ENCODE measurements around the gene GPX6.
A peak's percentile ranks its signal among the peaks of the same experiment; 100 is the strongest.

Gene GPX6

DNA sequence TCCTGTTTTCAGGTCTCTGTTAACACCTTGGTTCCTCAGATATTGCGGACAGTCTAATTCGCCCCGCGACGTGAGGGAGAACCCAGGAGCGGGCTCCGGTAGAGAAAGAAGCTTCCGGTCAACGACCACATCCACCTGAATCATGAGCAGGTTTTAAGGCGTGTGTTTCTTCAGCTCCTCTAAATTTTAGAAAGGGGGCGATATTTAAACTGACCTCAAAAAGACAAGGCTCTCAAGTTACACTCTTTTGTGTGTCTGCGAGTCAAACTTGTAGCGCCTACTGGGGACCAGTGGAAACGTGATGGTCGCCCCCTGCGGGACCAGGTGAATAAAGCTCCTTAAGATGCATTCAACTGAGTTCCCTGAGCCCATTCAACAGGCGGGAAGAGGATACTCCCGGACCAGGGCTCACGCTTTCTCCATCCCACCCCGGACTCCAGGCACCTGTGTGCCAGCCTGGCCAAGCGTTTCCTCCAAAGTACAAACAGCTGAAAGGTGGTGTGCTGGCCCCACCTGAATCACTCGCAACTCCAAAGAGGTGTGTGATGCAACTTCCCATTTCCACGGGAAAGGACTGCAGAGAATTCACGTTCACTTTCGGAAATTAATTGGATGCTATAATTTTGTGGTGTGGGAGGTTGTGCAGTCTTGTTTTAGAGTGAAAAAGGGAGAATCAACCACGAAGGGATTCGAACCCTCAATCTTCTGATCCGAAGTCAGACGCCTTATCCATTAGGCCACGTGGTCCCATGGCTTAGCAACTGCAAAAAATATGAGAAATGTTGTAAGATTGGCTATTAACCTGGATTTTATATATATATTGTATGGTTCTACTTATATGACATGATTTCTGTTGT lies 27.1 kb upstream of the GPX6 start:
- Histone ChIP-seq H3K36me3 (ENCODE audit: control insufficient read depth in 2 of 2, insufficient read depth in 1 of 2, low read length in 2 of 2) (no peaks in the 10 kb centered on the region), H3K4me3 (ENCODE audit: low read depth, low read length) (peak overlapping the region; percentile 54), H3K27ac (ENCODE audit: extremely low read depth, low read depth, low read length) (peak overlapping the region; percentile 53), H3K9me3 (ENCODE audit: control insufficient read depth, insufficient read depth, low read depth, low read length) (no peaks in the 10 kb centered on the region), H3K4me1 (ENCODE audit: control insufficient read depth, insufficient read depth, low read length) (no peaks in the 10 kb centered on the region)
- ChIA-PET CTCF (interaction anchor here (0.6 to 2.8 kb wide), 43 partner anchors 9 to 450 kb away, joined by 3 to 25 read pairs (median 4); partner anchors contain the start of gene GPX6), POLR2A (interaction anchor here (0.6 to 1.7 kb wide), 9 partner anchors 40 to 735 kb away, joined by 3 to 16 read pairs (median 4); partner anchors contain the start of genes ZSCAN23 and ZSCAN31)
- TF ChIP-seq ZBTB7A (tag by site-specific recombination; IDR thresholded peaks at IDR 0.05; ENCODE audit: low read depth) (no peak; the same call in 1 of the 2 replicates), IKZF3 (tag by site-specific recombination; IDR thresholded peaks at IDR 0.05) (peak; percentile 97), ZNF530 (tag by site-specific recombination; IDR thresholded peaks at IDR 0.05; ENCODE audit: low read depth) (no peak), SETDB1 (IDR thresholded peaks at IDR 0.05; ENCODE audit: insufficient read length, low read length) (no peak), ZNF837 (tag by site-specific recombination; IDR thresholded peaks at IDR 0.05) (no peak), ZNF660 (tag by site-specific recombination; IDR thresholded peaks at IDR 0.05) (peak; percentile 98), ZNF184 (tag by site-specific recombination; IDR thresholded peaks at IDR 0.05) (peak; percentile 44), ZNF585B (tag by site-specific recombination; IDR thresholded peaks at IDR 0.05) (no peak), MYNN (tag by site-specific recombination; IDR thresholded peaks at IDR 0.05; ENCODE audit: borderline replicate concordance) (no peak), SP3 (tag by site-specific recombination; IDR thresholded peaks at IDR 0.05) (peak; percentile 54; the same call in 1 of the 2 replicates), ZNF404 (tag by site-specific recombination; IDR thresholded peaks at IDR 0.05) (no peak), ZNF394 (tag by site-specific recombination; IDR thresholded peaks at IDR 0.05; ENCODE audit: borderline replicate concordance) (peak; percentile 89), ZNF112 (tag by site-specific recombination; IDR thresholded peaks at IDR 0.05) (no peak)
- TF ChIP-seq, protein P1, sequence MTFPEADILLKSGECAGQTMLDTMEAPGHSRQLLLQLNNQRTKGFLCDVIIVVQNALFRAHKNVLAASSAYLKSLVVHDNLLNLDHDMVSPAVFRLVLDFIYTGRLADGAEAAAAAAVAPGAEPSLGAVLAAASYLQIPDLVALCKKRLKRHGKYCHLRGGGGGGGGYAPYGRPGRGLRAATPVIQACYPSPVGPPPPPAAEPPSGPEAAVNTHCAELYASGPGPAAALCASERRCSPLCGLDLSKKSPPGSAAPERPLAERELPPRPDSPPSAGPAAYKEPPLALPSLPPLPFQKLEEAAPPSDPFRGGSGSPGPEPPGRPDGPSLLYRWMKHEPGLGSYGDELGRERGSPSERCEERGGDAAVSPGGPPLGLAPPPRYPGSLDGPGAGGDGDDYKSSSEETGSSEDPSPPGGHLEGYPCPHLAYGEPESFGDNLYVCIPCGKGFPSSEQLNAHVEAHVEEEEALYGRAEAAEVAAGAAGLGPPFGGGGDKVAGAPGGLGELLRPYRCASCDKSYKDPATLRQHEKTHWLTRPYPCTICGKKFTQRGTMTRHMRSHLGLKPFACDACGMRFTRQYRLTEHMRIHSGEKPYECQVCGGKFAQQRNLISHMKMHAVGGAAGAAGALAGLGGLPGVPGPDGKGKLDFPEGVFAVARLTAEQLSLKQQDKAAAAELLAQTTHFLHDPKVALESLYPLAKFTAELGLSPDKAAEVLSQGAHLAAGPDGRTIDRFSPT (tag by site-specific recombination; IDR thresholded peaks at IDR 0.05): peak; percentile 96
- TF ChIP-seq, protein P2, sequence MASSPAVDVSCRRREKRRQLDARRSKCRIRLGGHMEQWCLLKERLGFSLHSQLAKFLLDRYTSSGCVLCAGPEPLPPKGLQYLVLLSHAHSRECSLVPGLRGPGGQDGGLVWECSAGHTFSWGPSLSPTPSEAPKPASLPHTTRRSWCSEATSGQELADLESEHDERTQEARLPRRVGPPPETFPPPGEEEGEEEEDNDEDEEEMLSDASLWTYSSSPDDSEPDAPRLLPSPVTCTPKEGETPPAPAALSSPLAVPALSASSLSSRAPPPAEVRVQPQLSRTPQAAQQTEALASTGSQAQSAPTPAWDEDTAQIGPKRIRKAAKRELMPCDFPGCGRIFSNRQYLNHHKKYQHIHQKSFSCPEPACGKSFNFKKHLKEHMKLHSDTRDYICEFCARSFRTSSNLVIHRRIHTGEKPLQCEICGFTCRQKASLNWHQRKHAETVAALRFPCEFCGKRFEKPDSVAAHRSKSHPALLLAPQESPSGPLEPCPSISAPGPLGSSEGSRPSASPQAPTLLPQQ (tag by site-specific recombination; IDR thresholded peaks at IDR 0.05): peak; percentile 99
- TF ChIP-seq, protein P3, sequence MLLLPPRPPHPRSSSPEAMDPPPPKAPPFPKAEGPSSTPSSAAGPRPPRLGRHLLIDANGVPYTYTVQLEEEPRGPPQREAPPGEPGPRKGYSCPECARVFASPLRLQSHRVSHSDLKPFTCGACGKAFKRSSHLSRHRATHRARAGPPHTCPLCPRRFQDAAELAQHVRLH (tag by site-specific recombination; IDR thresholded peaks at IDR 0.05): peak; percentile 90
- TF ChIP-seq, protein P4, sequence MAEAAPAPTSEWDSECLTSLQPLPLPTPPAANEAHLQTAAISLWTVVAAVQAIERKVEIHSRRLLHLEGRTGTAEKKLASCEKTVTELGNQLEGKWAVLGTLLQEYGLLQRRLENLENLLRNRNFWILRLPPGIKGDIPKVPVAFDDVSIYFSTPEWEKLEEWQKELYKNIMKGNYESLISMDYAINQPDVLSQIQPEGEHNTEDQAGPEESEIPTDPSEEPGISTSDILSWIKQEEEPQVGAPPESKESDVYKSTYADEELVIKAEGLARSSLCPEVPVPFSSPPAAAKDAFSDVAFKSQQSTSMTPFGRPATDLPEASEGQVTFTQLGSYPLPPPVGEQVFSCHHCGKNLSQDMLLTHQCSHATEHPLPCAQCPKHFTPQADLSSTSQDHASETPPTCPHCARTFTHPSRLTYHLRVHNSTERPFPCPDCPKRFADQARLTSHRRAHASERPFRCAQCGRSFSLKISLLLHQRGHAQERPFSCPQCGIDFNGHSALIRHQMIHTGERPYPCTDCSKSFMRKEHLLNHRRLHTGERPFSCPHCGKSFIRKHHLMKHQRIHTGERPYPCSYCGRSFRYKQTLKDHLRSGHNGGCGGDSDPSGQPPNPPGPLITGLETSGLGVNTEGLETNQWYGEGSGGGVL (tag by site-specific recombination; IDR thresholded peaks at IDR 0.05): 0 out of 2 replicates have a peak, but pooled peaks have one; percentile 48
- TF ChIP-seq, protein P5, sequence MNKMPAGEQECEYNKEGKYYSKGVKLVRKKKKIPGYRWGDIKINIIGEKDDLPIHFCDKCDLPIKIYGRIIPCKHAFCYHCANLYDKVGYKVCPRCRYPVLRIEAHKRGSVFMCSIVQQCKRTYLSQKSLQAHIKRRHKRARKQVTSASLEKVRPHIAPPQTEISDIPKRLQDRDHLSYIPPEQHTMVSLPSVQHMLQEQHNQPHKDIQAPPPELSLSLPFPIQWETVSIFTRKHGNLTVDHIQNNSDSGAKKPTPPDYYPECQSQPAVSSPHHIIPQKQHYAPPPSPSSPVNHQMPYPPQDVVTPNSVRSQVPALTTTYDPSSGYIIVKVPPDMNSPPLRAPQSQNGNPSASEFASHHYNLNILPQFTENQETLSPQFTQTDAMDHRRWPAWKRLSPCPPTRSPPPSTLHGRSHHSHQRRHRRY (tag by site-specific recombination; IDR thresholded peaks at IDR 0.05): no peak
- TF ChIP-seq, protein P6, sequence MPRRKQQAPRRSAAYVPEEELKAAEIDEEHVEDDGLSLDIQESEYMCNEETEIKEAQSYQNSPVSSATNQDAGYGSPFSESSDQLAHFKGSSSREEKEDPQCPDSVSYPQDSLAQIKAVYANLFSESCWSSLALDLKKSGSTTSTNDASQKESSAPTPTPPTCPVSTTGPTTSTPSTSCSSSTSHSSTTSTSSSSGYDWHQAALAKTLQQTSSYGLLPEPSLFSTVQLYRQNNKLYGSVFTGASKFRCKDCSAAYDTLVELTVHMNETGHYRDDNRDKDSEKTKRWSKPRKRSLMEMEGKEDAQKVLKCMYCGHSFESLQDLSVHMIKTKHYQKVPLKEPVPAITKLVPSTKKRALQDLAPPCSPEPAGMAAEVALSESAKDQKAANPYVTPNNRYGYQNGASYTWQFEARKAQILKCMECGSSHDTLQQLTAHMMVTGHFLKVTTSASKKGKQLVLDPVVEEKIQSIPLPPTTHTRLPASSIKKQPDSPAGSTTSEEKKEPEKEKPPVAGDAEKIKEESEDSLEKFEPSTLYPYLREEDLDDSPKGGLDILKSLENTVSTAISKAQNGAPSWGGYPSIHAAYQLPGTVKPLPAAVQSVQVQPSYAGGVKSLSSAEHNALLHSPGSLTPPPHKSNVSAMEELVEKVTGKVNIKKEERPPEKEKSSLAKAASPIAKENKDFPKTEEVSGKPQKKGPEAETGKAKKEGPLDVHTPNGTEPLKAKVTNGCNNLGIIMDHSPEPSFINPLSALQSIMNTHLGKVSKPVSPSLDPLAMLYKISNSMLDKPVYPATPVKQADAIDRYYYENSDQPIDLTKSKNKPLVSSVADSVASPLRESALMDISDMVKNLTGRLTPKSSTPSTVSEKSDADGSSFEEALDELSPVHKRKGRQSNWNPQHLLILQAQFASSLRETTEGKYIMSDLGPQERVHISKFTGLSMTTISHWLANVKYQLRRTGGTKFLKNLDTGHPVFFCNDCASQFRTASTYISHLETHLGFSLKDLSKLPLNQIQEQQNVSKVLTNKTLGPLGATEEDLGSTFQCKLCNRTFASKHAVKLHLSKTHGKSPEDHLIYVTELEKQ (tag by site-specific recombination; IDR thresholded peaks at IDR 0.05; ENCODE audit: borderline replicate concordance): 0 out of 2 replicates have a peak, but pooled peaks have one; percentile 26
- TF ChIP-seq, protein P7, sequence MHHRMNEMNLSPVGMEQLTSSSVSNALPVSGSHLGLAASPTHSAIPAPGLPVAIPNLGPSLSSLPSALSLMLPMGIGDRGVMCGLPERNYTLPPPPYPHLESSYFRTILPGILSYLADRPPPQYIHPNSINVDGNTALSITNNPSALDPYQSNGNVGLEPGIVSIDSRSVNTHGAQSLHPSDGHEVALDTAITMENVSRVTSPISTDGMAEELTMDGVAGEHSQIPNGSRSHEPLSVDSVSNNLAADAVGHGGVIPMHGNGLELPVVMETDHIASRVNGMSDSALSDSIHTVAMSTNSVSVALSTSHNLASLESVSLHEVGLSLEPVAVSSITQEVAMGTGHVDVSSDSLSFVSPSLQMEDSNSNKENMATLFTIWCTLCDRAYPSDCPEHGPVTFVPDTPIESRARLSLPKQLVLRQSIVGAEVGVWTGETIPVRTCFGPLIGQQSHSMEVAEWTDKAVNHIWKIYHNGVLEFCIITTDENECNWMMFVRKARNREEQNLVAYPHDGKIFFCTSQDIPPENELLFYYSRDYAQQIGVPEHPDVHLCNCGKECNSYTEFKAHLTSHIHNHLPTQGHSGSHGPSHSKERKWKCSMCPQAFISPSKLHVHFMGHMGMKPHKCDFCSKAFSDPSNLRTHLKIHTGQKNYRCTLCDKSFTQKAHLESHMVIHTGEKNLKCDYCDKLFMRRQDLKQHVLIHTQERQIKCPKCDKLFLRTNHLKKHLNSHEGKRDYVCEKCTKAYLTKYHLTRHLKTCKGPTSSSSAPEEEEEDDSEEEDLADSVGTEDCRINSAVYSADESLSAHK (tag by site-specific recombination; IDR thresholded peaks at IDR 0.05): 0 out of 2 replicates have a peak, but pooled peaks have one; percentile 11
